Activated naive CD4-positive, alpha-beta T cell (primary cell): ENCODE results near the gene COL4A2.

Experiments
- DNase-seq, 4 experiments: peaks; one replicate each; lab custom pipeline; 2025; lab: John Stamatoyannopoulos, UW

Gene COL4A2

DNA sequence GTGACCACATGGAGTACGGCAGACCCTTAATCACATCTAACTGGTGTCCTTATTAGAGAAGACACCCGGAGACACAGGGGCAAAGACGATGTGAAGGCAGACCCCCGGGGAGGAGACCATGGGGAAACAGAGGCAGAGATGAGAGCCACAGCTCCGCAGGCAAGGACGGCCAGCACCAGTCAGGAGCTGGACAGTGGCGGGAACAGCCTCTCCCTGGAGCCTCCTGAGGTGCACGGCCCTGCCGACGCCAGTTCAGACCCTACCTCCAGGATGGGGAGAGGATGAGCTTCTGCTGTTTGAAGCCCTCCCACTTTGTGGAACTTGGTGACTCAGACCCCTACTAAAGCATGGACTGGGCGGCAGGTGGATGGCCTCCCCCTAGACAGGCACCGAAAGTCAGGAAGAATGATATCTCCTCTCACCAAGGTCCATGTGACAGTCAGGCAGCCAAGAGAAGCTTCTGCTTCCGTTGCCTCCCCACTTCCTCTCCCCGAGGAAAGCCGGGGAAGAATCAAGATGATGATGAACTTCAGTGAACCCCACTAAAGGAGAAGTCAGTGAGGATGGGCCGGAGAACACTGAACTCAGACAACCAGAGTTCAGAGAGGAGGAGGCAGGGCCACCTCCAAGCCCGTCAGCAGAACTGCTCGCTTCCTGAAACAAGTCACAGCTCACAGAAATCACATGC lies 229.1 kb downstream of the COL4A2 start:
- DNase-seq = no peak

- no peak for DNase-seq
Observed at GRCh38 chr13:110538632-110539031, 231.5 kb downstream of the COL4A2 start.

GRCh38 chr13:110539894-110540293 lies 232.8 kb downstream of the COL4A2 start:
- no peak for DNase-seq

- no peak for DNase-seq
Observed at GRCh38 chr13:110540871-110541525, 233.9 kb downstream of the COL4A2 start.

DNA sequence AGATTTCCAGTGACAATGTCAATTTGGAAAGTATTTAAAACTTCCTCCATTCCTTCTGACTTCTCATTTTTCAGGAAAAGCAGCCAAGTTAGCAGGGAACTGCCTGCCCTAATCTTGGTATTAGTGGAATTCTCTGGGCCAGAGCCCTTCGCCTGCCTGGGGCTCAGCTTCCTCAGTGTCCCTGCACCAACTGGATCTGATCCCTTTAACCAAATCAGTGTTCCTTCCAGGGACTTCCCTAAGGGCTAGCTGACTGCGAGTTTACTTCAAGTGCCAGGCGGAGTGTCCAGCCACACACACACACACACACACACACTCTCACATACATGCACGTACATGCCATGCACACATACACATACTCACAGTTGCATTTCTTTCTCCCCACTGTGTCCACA lies 234.4 kb downstream of the COL4A2 start:
- DNase-seq = no peak

GRCh38 chr13:110542169-110542796 lies 235.2 kb downstream of the COL4A2 start:
- no peak for DNase-seq

GRCh38 chr13:110546378-110546777 lies 239.3 kb downstream of the COL4A2 start:
- no peak for DNase-seq

- DNase-seq = no peak
Observed at GRCh38 chr13:110546926-110547325, 239.8 kb downstream of the COL4A2 start.

- DNase-seq = no peak
Observed at GRCh38 chr13:110548891-110549794, 242.1 kb downstream of the COL4A2 start.

- DNase-seq = no peak
Observed at GRCh38 chr13:110549795-110550160, 242.7 kb downstream of the COL4A2 start.

DNA sequence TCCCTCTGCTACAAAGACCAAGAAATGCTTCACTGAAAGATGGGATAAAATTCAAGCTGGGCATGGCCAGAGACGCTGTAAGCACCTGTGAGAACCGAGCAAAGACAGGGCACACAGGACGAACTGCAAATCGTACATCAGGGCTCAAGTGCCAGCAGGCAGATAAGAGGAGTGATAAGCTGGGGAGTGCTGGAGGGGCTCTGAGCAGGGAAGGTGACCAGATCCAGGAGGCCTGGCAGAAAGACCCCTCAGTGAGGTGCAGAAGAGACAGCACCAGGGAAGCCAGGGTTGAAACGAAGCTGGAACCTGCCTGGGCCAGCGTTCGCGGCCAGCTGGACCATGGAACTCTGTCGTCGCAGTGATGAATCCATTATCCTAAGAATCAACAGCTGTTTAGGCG lies 244.2 kb downstream of the COL4A2 start:
- DNase-seq = no peak

DNA sequence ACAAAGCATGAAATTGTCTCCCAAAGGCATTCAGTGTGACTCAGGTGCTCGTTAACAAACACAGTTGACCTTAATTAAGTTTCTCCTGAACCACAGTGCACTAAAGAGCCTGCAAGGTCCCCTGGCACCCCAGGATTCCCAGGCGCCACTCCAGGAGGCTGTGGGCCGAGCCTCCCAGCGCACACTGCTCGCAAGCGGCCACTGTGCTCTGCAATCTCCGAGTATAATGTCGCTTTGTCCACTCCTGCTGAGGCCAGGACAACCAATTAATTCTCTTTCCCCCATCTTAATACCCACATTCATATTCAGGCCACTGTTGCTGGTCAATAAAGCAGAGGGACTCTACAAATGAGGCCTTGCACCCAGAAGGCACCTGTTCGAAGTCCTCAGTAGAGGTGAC lies 245.7 kb downstream of the COL4A2 start:
- DNase-seq = no peak

- DNase-seq = no peak
Observed at GRCh38 chr13:110553417-110553816, 246.3 kb downstream of the COL4A2 start.

DNA sequence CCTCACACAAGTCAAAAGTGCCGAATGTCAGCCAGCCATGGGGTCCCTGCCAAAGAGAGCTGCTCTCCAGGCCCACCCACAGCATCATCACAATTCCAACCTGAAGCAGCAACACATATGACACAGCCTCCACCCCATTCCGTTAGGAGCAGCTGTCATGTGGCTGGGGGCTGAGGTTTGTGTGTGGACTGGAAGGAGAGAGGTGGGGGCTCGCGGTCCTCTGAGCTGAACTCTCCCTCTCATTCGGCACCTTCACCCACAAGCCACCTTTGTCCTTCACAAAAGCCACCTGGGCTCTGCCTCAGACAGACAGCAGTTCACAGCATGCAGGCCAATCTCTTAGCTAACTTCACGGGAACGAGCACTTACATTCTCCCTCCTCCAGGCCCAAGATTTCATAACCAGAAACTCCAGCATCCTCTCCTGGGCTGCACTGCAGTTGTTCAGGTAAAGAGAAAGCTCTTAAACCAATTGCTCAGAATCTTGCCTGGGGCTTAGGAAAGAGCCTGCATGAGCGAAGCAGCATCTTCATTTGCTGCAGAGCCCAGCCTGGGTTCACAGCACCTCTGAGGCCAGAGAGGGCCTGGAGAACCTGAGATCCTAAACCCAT lies 247.2 kb downstream of the COL4A2 start:
- no peak for DNase-seq

GRCh38 chr13:110554946-110555345 lies 247.9 kb downstream of the COL4A2 start:
- DNase-seq = no peak

- no peak for DNase-seq
Observed at GRCh38 chr13:110555601-110556223, 248.6 kb downstream of the COL4A2 start.

GRCh38 chr13:110556224-110556606 lies 249.1 kb downstream of the COL4A2 start:
- no peak for DNase-seq

GRCh38 chr13:110557082-110557481 lies 250.0 kb downstream of the COL4A2 start:
- DNase-seq = no peak

DNA sequence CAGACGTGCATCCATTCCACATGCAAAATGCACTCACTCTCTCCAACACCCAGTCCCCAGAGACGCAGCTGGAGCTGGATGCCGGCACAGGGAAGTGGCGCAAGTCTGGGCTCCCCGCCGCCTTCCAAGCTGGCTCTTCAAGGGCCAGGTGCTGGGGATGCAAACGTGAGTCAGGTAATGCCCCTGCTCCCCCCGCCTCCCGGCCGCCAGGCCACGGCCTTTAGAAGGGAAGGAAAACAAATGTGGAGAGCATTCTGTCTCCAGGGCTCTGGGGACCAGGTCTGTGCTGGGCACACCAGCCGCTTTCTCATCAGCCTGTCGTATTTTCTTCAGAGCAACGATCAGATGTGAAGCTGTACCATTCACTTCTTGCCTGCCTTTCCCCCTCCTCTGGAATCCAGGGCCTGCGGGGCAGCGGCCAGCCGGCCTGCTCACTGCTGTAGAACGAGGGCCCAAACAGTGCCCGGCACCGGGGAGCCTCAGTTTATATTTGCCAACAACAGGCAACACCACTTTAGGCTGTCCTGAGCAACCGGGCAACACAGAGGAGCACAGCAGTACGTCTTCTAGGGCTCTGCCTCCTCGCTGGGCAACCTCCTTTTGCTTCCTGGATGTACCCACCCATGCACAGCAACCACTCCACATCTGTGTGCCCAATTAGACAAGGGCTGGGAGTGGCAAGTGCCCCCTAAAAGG lies 250.7 kb downstream of the COL4A2 start:
- DNase-seq = no peak

DNA sequence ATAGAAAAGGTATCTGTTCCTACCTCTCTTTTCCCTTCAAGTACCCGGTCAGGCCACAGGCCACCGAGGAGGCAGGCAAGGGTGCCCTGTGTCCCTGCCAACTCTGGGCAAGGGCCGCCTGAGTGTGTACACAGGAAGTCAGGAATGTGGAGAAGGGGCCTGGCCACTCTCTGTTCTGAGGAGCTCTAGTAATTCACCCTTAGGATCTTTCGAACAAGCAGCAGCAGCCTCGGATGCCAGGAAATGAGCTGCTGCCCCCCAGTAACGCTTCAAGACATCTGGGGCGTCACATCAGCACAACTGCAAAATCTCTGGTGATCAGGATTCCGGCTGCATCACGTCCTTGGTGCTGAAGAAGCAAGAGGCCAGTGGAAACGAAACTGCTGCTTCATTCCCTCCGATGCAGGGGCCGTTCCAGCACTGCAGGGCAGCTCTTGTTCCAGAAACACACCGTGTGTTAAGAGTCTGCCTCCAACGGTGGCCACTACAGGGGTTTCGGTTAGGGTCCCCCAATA lies 252.4 kb downstream of the COL4A2 start:
- DNase-seq = no peak

- no peak for DNase-seq
Observed at GRCh38 chr13:110559986-110560385, 252.9 kb downstream of the COL4A2 start.
